ENCODE results near the gene LUZP2.

Gene LUZP2

DNA sequence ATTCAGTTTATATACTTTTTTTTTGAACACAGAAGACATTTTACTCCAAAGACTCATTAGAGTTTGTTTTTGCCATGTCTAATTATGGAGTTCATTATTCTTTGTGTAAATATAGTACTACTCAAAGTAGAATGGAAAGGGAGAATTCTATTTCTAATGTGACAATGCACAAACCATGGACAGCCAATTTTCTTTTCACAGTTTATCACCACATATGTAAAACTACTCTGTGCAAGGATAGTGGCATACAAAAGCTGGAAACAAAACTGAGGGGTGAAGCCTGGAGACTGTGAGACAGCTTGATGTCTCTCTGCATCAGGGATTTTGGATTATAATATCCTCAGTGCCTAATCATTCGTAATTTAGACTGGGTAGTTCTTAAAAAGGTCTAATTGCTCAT, 75.5 kb downstream of the LUZP2 start:
- no peak for DNase-seq

GRCh38 chr11:24574461-24574860, 77.6 kb downstream of the LUZP2 start:
- DNase-seq = no peak

GRCh38 chr11:24575392-24575791, 78.5 kb downstream of the LUZP2 start:
- DNase-seq = no peak

DNA sequence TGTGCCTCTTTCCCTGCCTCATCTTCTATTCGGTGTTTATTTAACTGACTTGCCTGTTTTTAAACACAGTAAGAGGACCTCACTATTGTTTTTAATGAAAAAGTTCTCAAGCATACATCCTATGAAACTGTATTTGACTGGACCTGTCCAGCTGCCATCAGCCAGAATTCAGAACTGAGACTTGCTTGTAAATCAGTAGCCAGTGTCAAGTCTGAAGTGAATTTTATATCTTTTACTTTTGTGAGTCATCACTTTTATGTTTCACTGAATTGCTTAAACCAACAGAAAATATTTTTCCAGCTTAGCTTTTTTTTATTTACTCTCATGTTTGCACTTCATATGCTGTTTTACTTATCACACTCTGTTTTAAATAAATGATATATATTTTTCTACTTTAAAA, 88.3 kb downstream of the LUZP2 start:
- no peak for DNase-seq

DNA sequence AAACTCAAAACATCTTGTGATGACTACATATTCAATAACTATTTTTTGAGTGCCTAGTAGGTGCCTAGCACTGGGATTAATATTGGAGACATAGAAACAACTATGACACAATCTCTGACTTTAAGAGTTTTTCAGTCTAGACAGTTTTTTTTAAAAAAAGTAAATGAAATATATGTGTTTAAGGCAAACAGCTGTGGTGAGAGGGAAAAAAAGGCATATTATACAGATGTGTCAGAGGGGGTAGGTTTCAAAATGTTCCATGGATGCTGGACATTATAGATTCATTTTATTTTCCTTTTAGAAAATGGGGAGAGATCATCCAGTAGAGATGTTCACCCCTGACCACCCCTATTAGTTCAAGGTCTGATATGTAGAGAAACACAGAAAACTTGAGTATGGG, 90.8 kb downstream of the LUZP2 start:
- no peak for DNase-seq

DNA sequence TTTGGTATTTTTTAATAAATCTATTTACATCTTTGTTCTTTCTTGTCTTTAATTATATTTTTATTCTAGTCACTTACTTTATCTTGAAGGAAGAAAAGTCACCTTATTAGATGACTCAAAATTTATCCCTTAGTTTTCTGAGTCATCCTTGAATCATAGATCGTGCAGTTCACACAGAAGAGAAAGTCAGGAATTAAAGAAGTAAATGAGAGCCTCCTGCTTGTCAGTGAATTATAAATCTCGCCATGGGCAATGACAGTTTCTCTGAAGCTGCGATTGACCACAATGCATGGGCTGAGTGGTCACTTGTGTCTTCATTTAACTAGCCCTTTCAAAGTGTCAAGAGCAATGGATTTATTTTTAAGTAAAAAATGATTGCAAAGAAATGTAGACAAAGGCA, 91.2 kb downstream of the LUZP2 start:
- DNase-seq = no peak

- DNase-seq = no peak
Measured at GRCh38 chr11:24589064-24589463, 92.2 kb downstream of the LUZP2 start.

DNA sequence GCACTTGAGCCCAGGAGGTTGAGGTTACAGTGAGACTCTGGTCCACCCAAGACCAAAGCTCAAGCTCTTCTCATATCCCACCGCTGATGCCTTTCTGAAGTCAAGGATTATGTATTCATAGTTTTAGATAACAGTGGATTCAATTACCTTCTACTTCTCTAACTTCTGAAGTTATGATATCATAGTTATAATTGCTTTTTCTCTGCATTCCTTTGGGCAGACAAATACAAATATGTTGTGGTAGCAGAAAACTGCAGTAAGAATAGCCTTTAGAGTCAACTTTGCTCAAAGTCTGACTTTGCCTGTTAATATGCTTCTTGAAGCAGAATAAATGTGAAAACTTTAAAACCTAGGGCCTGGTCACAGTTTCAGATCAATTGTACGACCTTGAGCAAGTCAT, 94.4 kb downstream of the LUZP2 start:
- no peak for DNase-seq

DNA sequence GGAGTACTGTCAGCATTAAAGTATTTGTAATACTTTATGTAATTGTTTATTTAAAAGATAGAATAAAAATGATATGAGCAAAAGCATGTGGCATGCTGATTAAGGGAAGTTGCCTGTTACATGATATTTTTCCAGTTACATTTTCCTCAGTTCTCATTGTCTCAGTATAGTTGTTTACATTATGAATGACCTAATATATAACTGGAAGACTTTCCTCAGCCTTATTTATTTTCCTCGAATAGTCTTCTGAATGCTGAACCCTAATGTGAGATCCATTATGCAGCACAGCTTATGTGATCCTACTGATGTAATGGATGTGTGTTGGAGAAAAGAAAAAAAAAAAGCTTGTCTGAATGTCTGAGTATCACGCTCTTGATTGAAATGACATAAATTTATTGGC, 95.5 kb downstream of the LUZP2 start:
- DNase-seq = no peak

DNA sequence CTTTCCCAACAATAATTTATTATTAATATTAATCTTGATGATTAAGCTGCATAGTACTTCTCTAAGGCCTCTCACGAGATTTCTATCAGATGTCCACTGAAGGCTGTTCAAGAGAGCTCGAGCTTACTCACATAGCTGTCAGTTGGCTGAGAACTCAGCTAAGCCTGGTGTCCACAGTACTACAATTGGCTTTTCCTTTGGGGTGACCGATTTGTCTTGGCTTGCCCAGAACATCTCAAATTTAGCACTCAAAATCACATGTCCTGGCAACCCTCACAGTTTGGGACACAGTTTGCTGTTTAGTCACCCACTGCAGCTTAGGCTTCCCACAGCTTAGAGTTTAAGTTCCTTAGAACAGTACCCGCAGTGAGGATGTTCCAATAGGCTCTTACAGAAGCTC, 96.5 kb downstream of the LUZP2 start:
- DNase-seq = no peak

GRCh38 chr11:24594401-24594800, 97.5 kb downstream of the LUZP2 start:
- no peak for DNase-seq

- no peak for DNase-seq
Measured at GRCh38 chr11:24598641-24599040, 101.8 kb downstream of the LUZP2 start.

DNA sequence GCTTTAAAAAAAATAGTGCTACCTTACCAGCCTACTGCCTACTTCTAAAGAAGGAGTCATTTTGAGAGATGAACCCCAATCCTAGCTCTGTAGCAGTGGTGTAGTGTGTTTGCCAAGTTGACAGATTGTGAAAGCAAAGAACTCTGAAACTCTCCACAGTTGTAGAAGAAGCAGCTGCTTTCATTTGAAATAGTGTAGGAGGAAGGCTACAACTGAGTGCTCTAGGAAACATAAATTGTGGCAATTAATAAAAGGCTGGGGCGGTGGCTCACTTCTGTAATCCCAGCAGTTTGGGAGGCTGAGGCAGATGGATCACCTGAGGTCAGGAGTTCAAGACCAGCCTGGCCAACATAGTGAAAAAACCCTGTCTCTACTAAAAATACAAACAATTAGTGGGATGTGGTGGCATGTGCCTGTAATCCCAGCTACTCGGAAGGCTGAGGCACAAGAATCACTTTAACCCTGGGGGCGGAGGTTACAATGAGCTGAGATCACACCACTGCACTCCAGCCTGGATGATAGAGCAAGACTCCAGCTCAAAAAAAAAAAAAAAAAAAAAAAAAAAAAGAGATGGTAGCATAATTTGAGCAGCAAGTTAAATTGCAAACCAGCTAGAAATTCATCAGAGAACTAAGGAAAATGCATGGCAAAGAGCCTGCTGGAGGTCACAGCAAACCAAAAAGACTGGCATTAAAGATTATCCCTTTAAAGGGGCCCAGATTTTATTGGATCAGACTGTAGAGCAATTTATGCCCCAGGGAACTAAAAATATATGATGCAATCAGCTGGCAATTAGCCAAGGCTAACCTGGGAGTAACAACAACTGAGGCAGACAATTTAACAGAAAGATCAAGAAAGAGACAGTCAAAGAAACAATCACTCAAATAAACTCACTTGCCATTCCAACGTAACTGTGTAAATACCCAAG, 112.6 kb downstream of the LUZP2 start:
- DNase-seq = no peak

DNA sequence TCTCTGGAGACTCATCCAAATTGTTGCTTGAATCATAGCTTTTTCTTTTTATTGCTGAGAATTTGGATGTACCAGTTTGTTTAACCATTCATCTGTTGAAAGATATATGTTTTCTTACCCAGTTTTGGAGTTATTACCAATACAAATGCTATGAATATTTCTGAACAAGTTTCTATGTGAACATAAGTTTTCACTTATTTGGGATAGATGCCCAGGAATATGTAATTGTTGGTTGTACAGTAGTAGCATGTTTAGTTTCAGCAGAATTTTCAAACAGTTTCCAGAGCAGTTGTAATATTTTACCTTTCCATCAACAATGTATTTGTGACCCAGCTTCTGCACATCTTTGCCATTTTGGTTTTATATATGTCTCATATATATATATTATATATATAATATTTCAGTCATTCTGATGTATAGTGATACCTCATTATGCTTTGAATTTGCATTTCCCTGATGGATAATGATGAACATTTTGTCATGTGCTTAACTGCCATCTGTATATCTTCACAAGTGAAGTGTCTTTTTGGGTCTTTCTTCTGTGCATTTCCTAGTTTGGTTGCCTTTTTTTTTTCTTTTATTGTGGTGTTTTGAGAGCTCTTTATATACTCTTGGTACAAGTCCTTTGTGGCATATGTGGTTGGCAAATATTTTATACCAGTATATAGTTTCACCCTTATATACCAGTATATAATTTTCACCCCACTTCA, 118.8 kb downstream of the LUZP2 start:
- no peak for DNase-seq

DNA sequence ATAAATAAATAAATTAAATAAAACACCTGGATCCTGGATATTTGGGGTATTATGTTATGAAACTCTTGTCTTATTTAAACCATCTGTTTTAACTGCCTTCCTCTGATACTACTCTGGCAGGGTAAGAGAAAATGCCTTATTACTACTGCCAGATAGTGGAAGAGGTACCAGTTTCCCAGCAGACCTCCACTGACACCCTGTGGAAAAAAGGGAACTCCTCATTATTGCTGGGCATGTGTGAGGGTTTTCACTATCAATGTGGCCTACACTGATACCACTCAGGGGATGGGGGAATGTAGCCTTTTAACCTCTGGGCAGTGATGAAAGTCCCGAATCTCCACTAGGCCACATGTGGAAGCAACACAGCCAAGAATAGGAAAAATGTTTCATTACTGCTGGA, 121.0 kb downstream of the LUZP2 start:
- no peak for DNase-seq

- DNase-seq = no peak
Measured at GRCh38 chr11:24619900-24620299, 123.0 kb downstream of the LUZP2 start.

GRCh38 chr11:24622262-24622661, 125.4 kb downstream of the LUZP2 start:
- DNase-seq = no peak

- no peak for DNase-seq
Measured at GRCh38 chr11:24623121-24623520, 126.3 kb downstream of the LUZP2 start.

GRCh38 chr11:24624432-24624831, 127.6 kb downstream of the LUZP2 start:
- no peak for DNase-seq

- no peak for DNase-seq
Measured at GRCh38 chr11:24625975-24626374, 129.1 kb downstream of the LUZP2 start.

DNA sequence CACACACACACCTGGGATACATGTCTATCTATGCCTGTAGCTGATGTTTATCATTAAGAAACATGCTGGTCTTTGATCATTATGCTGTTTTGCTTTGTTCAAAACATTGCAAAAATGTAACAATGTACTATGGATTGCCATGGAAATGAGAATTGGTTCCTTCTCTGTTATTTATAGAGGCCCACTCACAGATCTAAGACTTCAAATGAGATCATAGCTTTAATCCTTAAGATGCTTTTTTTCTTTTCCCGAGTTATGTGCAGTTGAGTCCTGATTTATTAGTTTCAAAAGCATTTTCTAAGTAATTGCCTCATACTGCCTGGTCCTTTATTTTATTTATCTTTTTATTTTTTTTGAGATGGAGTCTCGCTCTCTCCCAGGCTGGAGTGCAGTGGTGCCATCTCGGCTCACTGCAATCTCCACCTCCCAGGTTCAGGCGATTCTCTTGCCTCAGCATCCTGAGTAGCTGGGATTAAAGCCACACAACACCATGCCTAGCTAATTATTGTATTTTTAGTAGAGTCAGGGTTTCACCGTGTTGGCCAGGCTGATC, 131.4 kb downstream of the LUZP2 start:
- DNase-seq = no peak

- no peak for DNase-seq
Measured at GRCh38 chr11:24634606-24635160, 137.8 kb downstream of the LUZP2 start.

DNA sequence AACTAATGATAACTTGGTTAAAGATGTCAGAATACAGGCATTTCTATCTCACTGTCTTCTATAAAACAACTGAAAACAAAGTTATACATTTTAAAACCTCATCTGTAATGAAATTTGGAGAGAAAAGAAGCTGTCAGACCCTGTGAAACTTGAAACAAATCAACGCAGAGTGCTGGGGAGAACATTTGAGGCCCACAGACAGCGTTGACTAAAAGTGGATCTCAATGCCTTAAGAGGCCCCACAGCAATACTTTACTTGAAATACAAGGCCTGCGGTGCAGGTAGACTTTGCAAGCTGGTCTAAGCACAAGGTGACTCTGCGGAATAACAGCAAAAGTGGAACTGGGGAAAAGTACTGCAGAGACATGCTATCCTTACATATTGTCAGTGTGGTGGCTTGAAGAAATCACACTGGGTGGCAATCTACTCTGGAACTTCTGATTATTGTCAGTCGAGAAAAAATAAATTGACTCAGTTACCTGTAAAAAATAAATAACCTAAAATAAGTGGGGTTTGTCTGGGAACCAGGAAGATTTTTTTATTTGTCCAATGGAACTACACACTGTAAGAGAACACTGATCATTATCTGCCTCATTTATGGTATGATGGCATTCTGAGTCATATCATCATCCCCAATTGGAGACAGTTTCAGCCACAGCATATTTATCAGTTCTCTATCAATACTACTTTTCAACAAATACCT, 138.9 kb downstream of the LUZP2 start:
- no peak for DNase-seq
